Measurements from ENCODE around the gene B4GALNT4. TPM values are rescaled to one million over a fixed set of nuclear protein-coding genes. Genes with fewer than 3 reads are reported as not detected.

The B4GALNT4 gene
- total and polyA plus RNA-seq, 4 donors: 0.15 to 0.42 (median 0.42) TPM; not detected in 1

- no peak for TF ChIP-seq REST (IDR thresholded peaks at IDR 0.05)
Measured at GRCh38 chr11:365831-366230, 3.5 kb upstream of the B4GALNT4 start (continued).

- H3K9me3 ChIP-seq (ENCODE audit: control insufficient read depth in 4 of 4, low read length in 3 of 4): no peaks in the 10 kb centered on the region
- H3K27ac ChIP-seq (ENCODE audit: low read depth in 1 of 2, low read length in 2 of 2): no peak overlapping the region
- H3K27me3 ChIP-seq (ENCODE audit: control insufficient read depth in 4 of 4, insufficient read depth in 4 of 4, low read length in 3 of 4): peaks cover 3 to 20% (median 10%) of the 10 kb centered on the region in 4 donors
- no peak for DNase-seq (ENCODE audit: low spot score)
- no peaks in the 10 kb centered on the region for H3K36me3 ChIP-seq (ENCODE audit: control insufficient read depth in 4 of 4, insufficient read depth in 3 of 4, low read depth in 1 of 4, low read length in 3 of 4)
- H3K4me1 ChIP-seq (ENCODE audit: control insufficient read depth in 4 of 4, insufficient read depth in 4 of 4, low read length in 3 of 4): peaks cover 0 to 5% (median 2%) of the 10 kb centered on the region in 4 donors
- no peak overlapping the region for H3K9ac ChIP-seq (ENCODE audit: low read depth in 1 of 2, low read length in 2 of 2)
- TF ChIP-seq FOXA2 (IDR thresholded peaks at IDR 0.05) (no peak), RXRA (IDR thresholded peaks at IDR 0.05) (no peak), ATF3 (IDR thresholded peaks at IDR 0.05) (no peak), SP1 (IDR thresholded peaks at IDR 0.05) (no peak), GABPA (IDR thresholded peaks at IDR 0.05 in 1 of 2, conservative IDR thresholded peaks at IDR 0.05 in 1 of 2) (no peak), ZBTB33 (IDR thresholded peaks at IDR 0.05) (no peak), TAF1 (conservative IDR thresholded peaks at IDR 0.05) (no peak), RAD21 (IDR thresholded peaks at IDR 0.05) (no peak), JUND (IDR thresholded peaks at IDR 0.05) (no peak), HNF4G (IDR thresholded peaks at IDR 0.05) (no peak), YY1 (IDR thresholded peaks at IDR 0.05) (no peak), MAX (IDR thresholded peaks at IDR 0.05) (no peak)
- no peak overlapping the region for H3K4me3 ChIP-seq (ENCODE audit: low read depth in 1 of 3, low read length in 3 of 3)
- WGBS: 47% methylated on average over 7 of the region's 7 CpGs
Measured at GRCh38 chr11:367956-368413, 1.3 kb upstream of the B4GALNT4 start.

- no peaks in the 10 kb centered on the region for H3K36me3 ChIP-seq (ENCODE audit: control insufficient read depth in 4 of 4, insufficient read depth in 3 of 4, low read depth in 1 of 4, low read length in 3 of 4)
- DNase-seq (ENCODE audit: low spot score): no peak
- no peak overlapping the region for H3K9ac ChIP-seq (ENCODE audit: low read depth in 1 of 2, low read length in 2 of 2)
- 6% methylated on average over 61 of the region's 61 CpGs for WGBS
- H3K4me3 ChIP-seq (ENCODE audit: low read depth in 1 of 3, low read length in 3 of 3): peak overlapping the region in 1 of 3 donors; percentile 44
- no peaks in the 10 kb centered on the region for H3K9me3 ChIP-seq (ENCODE audit: control insufficient read depth in 4 of 4, low read length in 3 of 4)
- H3K27ac ChIP-seq (ENCODE audit: low read depth in 1 of 2, low read length in 2 of 2): no peak overlapping the region
- H3K4me1 ChIP-seq (ENCODE audit: control insufficient read depth in 4 of 4, insufficient read depth in 4 of 4, low read length in 3 of 4): peaks cover 0 to 5% (median 2%) of the 10 kb centered on the region in 4 donors
- H3K27me3 ChIP-seq (ENCODE audit: control insufficient read depth in 4 of 4, insufficient read depth in 4 of 4, low read length in 3 of 4): peaks cover 3 to 20% (median 10%) of the 10 kb centered on the region in 4 donors
- no peak for TF ChIP-seq YY1 (IDR thresholded peaks at IDR 0.05)
- no peak for TF ChIP-seq RXRA (IDR thresholded peaks at IDR 0.05)
- TF ChIP-seq TAF1 (conservative IDR thresholded peaks at IDR 0.05): no peak
- no peak for TF ChIP-seq GABPA (IDR thresholded peaks at IDR 0.05 in 1 of 2, conservative IDR thresholded peaks at IDR 0.05 in 1 of 2)
- no peak for TF ChIP-seq FOXA1 (IDR thresholded peaks at IDR 0.05)
- TF ChIP-seq REST (IDR thresholded peaks at IDR 0.05): no peak
- TF ChIP-seq CTCF (IDR thresholded peaks at IDR 0.05; ENCODE audit: low read depth, low read length, missing input control): no peak
- no peak for TF ChIP-seq HNF4A (conservative IDR thresholded peaks at IDR 0.05)
- no peak for TF ChIP-seq ATF3 (IDR thresholded peaks at IDR 0.05)
- TF ChIP-seq FOXA2 (IDR thresholded peaks at IDR 0.05): no peak
- no peak for TF ChIP-seq HNF4G (IDR thresholded peaks at IDR 0.05)
Measured at GRCh38 chr11:368414-369335, 624 bp upstream of the B4GALNT4 start.
